CD8-positive, alpha-beta memory T cell (primary cell): ENCODE data around the gene BTRC. TPM values are rescaled to one million over a fixed set of nuclear protein-coding genes. Genes with fewer than 3 reads are reported as not detected.

ENCODE experiments used
- CTCF ChIA-PET: fragments of 350-600 bp; sonication (Branson Sonifier 250); formaldehyde crosslinking; loops from one replicate; lab custom pipeline; 2021; ENCODE audit warnings: antibody characterized with exemption; lab: Charles Lee
- POLR2A ChIA-PET: fragments of 350-600 bp; sonication (Branson Sonifier 250); formaldehyde crosslinking; loops from one replicate; lab custom pipeline; 2021; ENCODE audit warnings: antibody characterized with exemption; lab: Charles Lee
- DNase-seq, 5 donors: peaks; one replicate each; pipeline versions ENCODE4 v3.0.0 to v3.0.0-alpha.2; 2020 to 2022; ENCODE audit warnings: mixed read lengths in 1 of 5
- H3K27ac ChIP-seq: one replicate; pipeline ENCODE4 v1.7.0; 2013; ENCODE audit warnings: low read depth, mild to moderate bottlenecking, low read length, moderate library complexity
- H3K27me3 ChIP-seq: 2 replicates; pipeline ENCODE4 v1.7.0; 2013; ENCODE audit warnings: low read length, mild to moderate bottlenecking; ENCODE audit not compliant: insufficient read depth, poor library complexity, severe bottlenecking
- H3K36me3 ChIP-seq: 2 replicates; pipeline ENCODE4 v1.7.0; 2013; ENCODE audit warnings: mild to moderate bottlenecking, low read length, moderate library complexity; ENCODE audit not compliant: insufficient read depth
- H3K4me1 ChIP-seq: 2 replicates; pipeline ENCODE4 v1.7.0; 2013; ENCODE audit warnings: mild to moderate bottlenecking, low read length, moderate library complexity; ENCODE audit not compliant: insufficient read depth
- H3K4me3 ChIP-seq: 2 replicates; pipeline ENCODE4 v1.7.0; 2013; ENCODE audit warnings: mild to moderate bottlenecking, low read length
- H3K9me3 ChIP-seq: 2 replicates; pipeline ENCODE4 v1.7.0; 2013; ENCODE audit warnings: mild to moderate bottlenecking, low read length
- H3K27ac Mint-ChIP-seq, 8 donors: one replicate each; pipeline ENCODE4 v1.8.0; 2020 to 2021; ENCODE audit warnings: mixed read lengths in 8 of 8, mild to moderate bottlenecking in 6 of 8, inconsistent platforms in 3 of 8, moderate library complexity in 3 of 8
- H3K27me3 Mint-ChIP-seq, 2 donors: one replicate each; pipeline ENCODE4 v1.8.0; 2020 to 2021; ENCODE audit warnings: mixed read lengths in 2 of 2, mild to moderate bottlenecking in 1 of 2, moderate library complexity in 1 of 2
- H3K36me3 Mint-ChIP-seq, 3 donors: one replicate each; pipeline ENCODE4 v1.8.0; 2020 to 2021; ENCODE audit warnings: mixed read lengths in 3 of 3, inconsistent platforms in 1 of 3, mild to moderate bottlenecking in 1 of 3
- H3K4me1 Mint-ChIP-seq, 3 donors: one replicate each; pipeline ENCODE4 v1.8.0; 2020 to 2021; ENCODE audit warnings: mixed read lengths in 3 of 3, inconsistent platforms in 1 of 3, mild to moderate bottlenecking in 1 of 3
- H3K4me3 Mint-ChIP-seq, 7 donors: one replicate each; pipeline ENCODE4 v1.8.0; 2020 to 2021; ENCODE audit warnings: mixed read lengths in 7 of 7, mild to moderate bottlenecking in 6 of 7, moderate library complexity in 4 of 7, inconsistent platforms in 2 of 7
- H3K9me3 Mint-ChIP-seq, 5 donors: one replicate each; pipeline ENCODE4 v1.8.0; 2020 to 2022; ENCODE audit warnings: mixed read lengths in 5 of 5, mild to moderate bottlenecking in 3 of 5, moderate library complexity in 2 of 5, inconsistent platforms in 1 of 5
- polyA plus RNA-seq: library from polyadenylated mRNA; unstranded; fragments of 300-500 nt; fragmentation: Illumina TruSeq; gene quantifications from one replicate; pipeline ENCODE4 v1.2.3, GENCODE V29; 2021
- total RNA-seq, 2 experiments: library from RNA; stranded (reverse); gene quantifications; one replicate each; pipeline ENCODE4 v1.2.3, GENCODE V29; 2021

BTRC gene
- total and polyA plus RNA-seq, 3 experiments from 2014 or later, result 7.1 to 21.3 (median 19.3) TPM

GRCh38 chr10:101492205-101492604, 138.2 kb downstream of the BTRC start:
- peaks cover 0 to 2% (median 0%) of the 10 kb centered on the region in 3 donors for H3K36me3 Mint-ChIP-seq
- no peaks in the 10 kb centered on the region for H3K9me3 Mint-ChIP-seq
- no peak overlapping the region for H3K4me3 Mint-ChIP-seq
- POLR2A ChIA-PET, result no interaction called here
- peaks cover 0 to 8% (median 5%) of the 10 kb centered on the region in 3 donors for H3K4me1 Mint-ChIP-seq
- Histone ChIP-seq H3K27ac (no peak overlapping the region), H3K4me3 (no peak overlapping the region), H3K27me3 (no peaks in the 10 kb centered on the region), H3K9me3 (no peaks in the 10 kb centered on the region), H3K36me3 (no peaks in the 10 kb centered on the region), H3K4me1 (no peaks in the 10 kb centered on the region)
- CTCF ChIA-PET, result no interaction called here
- no peak overlapping the region for H3K27ac Mint-ChIP-seq
- no peaks in the 10 kb centered on the region for H3K27me3 Mint-ChIP-seq
- no peak for DNase-seq

DNA sequence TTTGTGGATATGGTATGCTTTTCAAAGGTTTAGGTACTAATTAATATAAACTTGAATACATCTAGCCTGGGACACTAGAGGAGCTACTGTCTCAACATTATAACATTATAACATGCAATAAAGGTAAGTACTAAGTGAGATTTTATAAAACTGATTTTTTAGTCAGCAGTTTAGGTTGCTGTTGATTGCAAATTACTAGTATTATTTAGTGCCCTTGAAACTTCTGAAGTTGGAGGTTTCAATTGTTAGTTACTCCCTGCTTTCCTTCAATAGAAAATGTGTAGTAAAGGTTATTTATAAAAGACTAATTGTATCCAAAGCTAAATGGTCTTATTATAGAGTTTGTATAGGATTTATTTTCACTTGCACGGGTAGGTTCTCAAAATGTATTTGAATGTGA, 138.8 kb downstream of the BTRC start:
- H3K4me1 Mint-ChIP-seq, result peaks cover 0 to 8% (median 5%) of the 10 kb centered on the region in 3 donors
- ChIA-PET POLR2A (no interaction called here), CTCF (no interaction called here)
- H3K4me3 Mint-ChIP-seq, result no peak overlapping the region
- Histone ChIP-seq H3K4me3 (no peak overlapping the region), H3K27ac (no peak overlapping the region), H3K9me3 (no peaks in the 10 kb centered on the region), H3K4me1 (no peaks in the 10 kb centered on the region), H3K27me3 (no peaks in the 10 kb centered on the region), H3K36me3 (no peaks in the 10 kb centered on the region)
- H3K36me3 Mint-ChIP-seq, result peaks cover 0 to 2% (median 0%) of the 10 kb centered on the region in 3 donors
- no peaks in the 10 kb centered on the region for H3K9me3 Mint-ChIP-seq
- DNase-seq, result no peak
- H3K27ac Mint-ChIP-seq, result no peak overlapping the region
- no peaks in the 10 kb centered on the region for H3K27me3 Mint-ChIP-seq

GRCh38 chr10:101493249-101493648, 139.3 kb downstream of the BTRC start:
- DNase-seq, result no peak
- no peak overlapping the region for H3K4me3 ChIP-seq
- no peaks in the 10 kb centered on the region for H3K9me3 ChIP-seq
- H3K27ac Mint-ChIP-seq, result no peak overlapping the region
- CTCF ChIA-PET, result no interaction called here
- no peaks in the 10 kb centered on the region for H3K4me1 ChIP-seq
- H3K4me1 Mint-ChIP-seq, result peaks cover 0 to 8% (median 5%) of the 10 kb centered on the region in 3 donors
- H3K36me3 ChIP-seq, result no peaks in the 10 kb centered on the region
- H3K36me3 Mint-ChIP-seq, result peaks cover 0 to 2% (median 0%) of the 10 kb centered on the region in 3 donors
- POLR2A ChIA-PET, result no interaction called here
- no peaks in the 10 kb centered on the region for H3K27me3 ChIP-seq
- H3K9me3 Mint-ChIP-seq, result no peaks in the 10 kb centered on the region
- H3K27ac ChIP-seq, result no peak overlapping the region
- no peak overlapping the region for H3K4me3 Mint-ChIP-seq
- no peaks in the 10 kb centered on the region for H3K27me3 Mint-ChIP-seq

GRCh38 chr10:101493782-101494281, 139.9 kb downstream of the BTRC start:
- Histone ChIP-seq H3K36me3 (no peaks in the 10 kb centered on the region), H3K4me1 (no peaks in the 10 kb centered on the region), H3K27me3 (no peaks in the 10 kb centered on the region), H3K4me3 (no peak overlapping the region), H3K9me3 (no peaks in the 10 kb centered on the region), H3K27ac (no peak overlapping the region)
- CTCF ChIA-PET, result no interaction called here
- Mint-ChIP-seq H3K27ac (no peak overlapping the region), H3K36me3 (peaks cover 0 to 2% (median 0%) of the 10 kb centered on the region in 3 donors), H3K4me1 (peaks cover 0 to 8% (median 5%) of the 10 kb centered on the region in 3 donors), H3K27me3 (no peaks in the 10 kb centered on the region), H3K4me3 (no peak overlapping the region), H3K9me3 (no peaks in the 10 kb centered on the region)
- DNase-seq, result no peak
- POLR2A ChIA-PET, result no interaction called here

GRCh38 chr10:101494650-101495049, 140.7 kb downstream of the BTRC start:
- no peak overlapping the region for H3K27ac Mint-ChIP-seq

DNA sequence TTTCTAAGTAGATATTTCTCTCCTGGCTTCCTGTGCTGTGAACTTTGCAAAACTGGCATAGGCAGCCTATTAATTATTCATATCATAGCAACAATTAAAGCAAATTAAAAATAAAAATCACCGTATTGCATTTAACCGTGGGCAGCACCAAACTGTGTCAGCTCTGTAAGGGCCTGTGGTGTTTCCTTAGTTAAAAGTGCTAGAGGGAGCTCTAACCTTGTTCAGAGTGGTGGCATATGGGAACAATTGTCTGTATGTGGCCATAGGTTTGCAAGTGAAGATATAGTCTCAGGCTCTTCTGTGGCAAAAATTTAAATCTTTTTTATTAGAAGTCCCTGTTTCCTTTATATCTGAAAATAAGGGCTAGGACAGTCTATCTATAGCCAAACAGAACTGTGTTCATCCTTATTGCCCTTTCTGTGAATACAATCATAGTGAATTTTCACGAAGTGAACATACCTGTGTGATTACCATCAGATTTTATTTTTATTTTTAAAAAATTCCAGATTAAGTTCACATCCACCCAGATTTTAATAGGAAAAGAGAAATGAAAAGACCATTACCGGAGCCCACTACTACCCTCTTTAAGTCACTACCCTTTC, 141.5 kb downstream of the BTRC start:
- Histone ChIP-seq H3K9me3 (no peaks in the 10 kb centered on the region), H3K27me3 (no peaks in the 10 kb centered on the region), H3K36me3 (no peaks in the 10 kb centered on the region), H3K4me1 (no peaks in the 10 kb centered on the region), H3K4me3 (no peak overlapping the region), H3K27ac (no peak overlapping the region)
- Mint-ChIP-seq H3K4me1 (peaks cover 0 to 4% (median 4%) of the 10 kb centered on the region in 3 donors), H3K27me3 (no peaks in the 10 kb centered on the region), H3K9me3 (no peaks in the 10 kb centered on the region), H3K36me3 (peaks cover 0 to 4% (median 0%) of the 10 kb centered on the region in 3 donors), H3K27ac (no peak overlapping the region), H3K4me3 (no peak overlapping the region)
- no peak for DNase-seq
- CTCF ChIA-PET, result no interaction called here
- POLR2A ChIA-PET, result no interaction called here

More at GRCh38 chr10:101494650-101495049, 140.7 kb downstream of the BTRC start:
- no peaks in the 10 kb centered on the region for H3K27me3 ChIP-seq
- H3K9me3 ChIP-seq, result no peaks in the 10 kb centered on the region
- DNase-seq, result no peak
- H3K9me3 Mint-ChIP-seq, result no peaks in the 10 kb centered on the region
- H3K27me3 Mint-ChIP-seq, result no peaks in the 10 kb centered on the region
- H3K4me3 ChIP-seq, result no peak overlapping the region
- H3K27ac ChIP-seq, result no peak overlapping the region
- ChIA-PET POLR2A (no interaction called here), CTCF (no interaction called here)
- H3K36me3 ChIP-seq, result no peaks in the 10 kb centered on the region
- no peaks in the 10 kb centered on the region for H3K4me1 ChIP-seq
- H3K4me3 Mint-ChIP-seq, result no peak overlapping the region
- H3K36me3 Mint-ChIP-seq, result peaks cover 0 to 2% (median 0%) of the 10 kb centered on the region in 3 donors
- peaks cover 0 to 8% (median 5%) of the 10 kb centered on the region in 3 donors for H3K4me1 Mint-ChIP-seq

- Mint-ChIP-seq H3K4me1 (peaks cover 0 to 3% (median 0%) of the 10 kb centered on the region in 3 donors), H3K27me3 (no peaks in the 10 kb centered on the region), H3K36me3 (peaks cover 0 to 2% (median 0%) of the 10 kb centered on the region in 3 donors), H3K9me3 (no peaks in the 10 kb centered on the region), H3K4me3 (no peak overlapping the region), H3K27ac (no peak overlapping the region)
- Histone ChIP-seq H3K4me1 (no peaks in the 10 kb centered on the region), H3K4me3 (no peak overlapping the region), H3K27ac (no peak overlapping the region), H3K27me3 (no peaks in the 10 kb centered on the region), H3K9me3 (no peaks in the 10 kb centered on the region), H3K36me3 (no peaks in the 10 kb centered on the region)
- ChIA-PET POLR2A (no interaction called here), CTCF (no interaction called here)
- no peak for DNase-seq
Observed at GRCh38 chr10:101504438-101504837, 150.5 kb downstream of the BTRC start.

DNA sequence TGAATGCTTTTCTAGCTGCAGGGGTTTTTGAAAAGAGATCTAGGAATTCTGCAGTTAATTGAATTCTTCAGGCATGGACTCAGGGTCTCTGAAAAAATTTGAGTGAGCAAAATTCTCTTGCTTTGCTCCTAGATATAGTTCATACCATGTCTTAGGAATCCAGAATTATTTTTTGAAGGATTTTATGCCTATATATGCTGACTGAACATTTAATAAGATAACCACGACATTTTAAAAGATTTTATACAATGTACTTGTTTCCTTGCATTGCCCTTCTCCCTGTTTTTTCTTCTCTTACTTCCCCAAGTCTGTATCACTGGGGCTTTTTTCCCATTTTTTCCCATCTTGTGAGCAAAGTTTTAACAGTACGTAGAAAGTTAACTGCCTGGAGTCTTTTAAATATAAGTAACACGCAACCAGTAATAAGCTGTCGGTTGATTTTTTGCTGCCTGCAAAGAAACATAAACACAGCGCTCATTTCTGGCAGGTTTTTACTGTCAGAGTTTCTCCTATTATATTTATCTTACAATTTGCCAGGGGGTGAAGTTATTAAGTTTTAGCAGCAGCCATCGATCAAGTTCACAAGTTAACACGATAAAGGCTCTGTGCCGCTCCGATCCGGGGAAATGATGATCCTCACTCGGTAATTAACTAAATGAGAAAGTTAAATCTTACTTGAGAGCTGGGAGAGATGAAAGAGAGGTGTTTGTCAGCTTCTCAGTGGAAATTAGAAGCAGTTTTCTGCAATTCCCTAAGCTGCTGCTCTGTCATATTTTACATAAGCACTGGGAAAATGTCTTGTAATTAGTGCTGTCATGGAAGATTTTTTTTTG, 153.1 kb downstream of the BTRC start:
- H3K27me3 ChIP-seq, result no peaks in the 10 kb centered on the region
- peaks cover 0 to 2% of the 10 kb centered on the region in 2 donors for H3K27me3 Mint-ChIP-seq

More for the DNA sequence above, 153.1 kb downstream of the BTRC start:
- Histone ChIP-seq H3K4me3 (no peak overlapping the region), H3K36me3 (no peaks in the 10 kb centered on the region), H3K9me3 (no peaks in the 10 kb centered on the region), H3K4me1 (no peaks in the 10 kb centered on the region), H3K27ac (no peak overlapping the region)
- H3K9me3 Mint-ChIP-seq, result no peaks in the 10 kb centered on the region
- no peak overlapping the region for H3K4me3 Mint-ChIP-seq
- H3K4me1 Mint-ChIP-seq, result peaks cover 0 to 3% (median 0%) of the 10 kb centered on the region in 3 donors
- DNase-seq, result no peak
- POLR2A ChIA-PET, result no interaction called here
- H3K36me3 Mint-ChIP-seq, result no peaks in the 10 kb centered on the region
- no peak overlapping the region for H3K27ac Mint-ChIP-seq
- CTCF ChIA-PET, result interaction anchor here (0.9 kb wide), 1 partner anchor 293 kb away, joined by 3 read pairs; no protein-coding TSS in a partner anchor
